Measurements from ENCODE around the gene CLDN10.

GRCh38 chr13:95560387-95560786 lies 7.9 kb downstream of the CLDN10 start:
- TF ChIP-seq TAF1 (IDR thresholded peaks at IDR 0.05; ENCODE audit: borderline replicate concordance, low read depth, low read length) (no peak), POLR2AphosphoS5 (IDR thresholded peaks at IDR 0.05; ENCODE audit: low read depth, low read length) (no peak), POLR2A (IDR thresholded peaks at IDR 0.05; ENCODE audit: low read depth, low read length) (no peak)

Measured in GM12892 (cell line).